H9 (cell line): Measurements from ENCODE around the gene HHATL. TPM values are rescaled to one million over a fixed set of nuclear protein-coding genes. Genes with fewer than 3 reads are reported as not detected.

Experiments
- DNase-seq: peaks from one replicate; pipeline ENCODE4 v3.0.0-alpha.2; 2017
- H2AFZ ChIP-seq: one replicate; pipeline ENCODE4 v1.6.1; 2013; ENCODE audit warnings: mild to moderate bottlenecking, low read length, control low read depth, moderate library complexity
- H2AK5ac ChIP-seq: 2 replicates; pipeline ENCODE4 v1.6.1; 2013; ENCODE audit warnings: low read length, control low read depth, mixed read lengths; ENCODE audit not compliant: insufficient read length
- H2BK120ac ChIP-seq: one replicate; pipeline ENCODE4 v1.6.1; 2013; ENCODE audit warnings: low read depth, mild to moderate bottlenecking, low read length, control low read depth, inconsistent platforms; ENCODE audit not compliant: poor library complexity, severe bottlenecking
- H2BK12ac ChIP-seq: 2 replicates; pipeline ENCODE4 v1.6.1; 2013; ENCODE audit warnings: low read length, control low read depth, mixed read lengths, low read depth; ENCODE audit not compliant: insufficient read length
- H2BK15ac ChIP-seq: 2 replicates; pipeline ENCODE4 v1.6.1; 2013; ENCODE audit warnings: low read depth, low read length, control low read depth
- H2BK20ac ChIP-seq: one replicate; pipeline ENCODE4 v1.6.1; 2013; ENCODE audit warnings: low read depth, mild to moderate bottlenecking, low read length, control low read depth, inconsistent platforms; ENCODE audit not compliant: poor library complexity, severe bottlenecking
- H2BK5ac ChIP-seq: 2 replicates; pipeline ENCODE4 v1.6.1; 2013; ENCODE audit warnings: low read length, control low read depth, mixed read lengths; ENCODE audit not compliant: insufficient read length
- H3K14ac ChIP-seq: 2 replicates; pipeline ENCODE4 v1.6.1; 2013; ENCODE audit warnings: low read length, control low read depth; ENCODE audit not compliant: insufficient read depth
- H3K18ac ChIP-seq: 2 replicates; pipeline ENCODE4 v1.6.1; 2013; ENCODE audit warnings: low read depth, mild to moderate bottlenecking, mixed read lengths, low read length, control low read depth; ENCODE audit not compliant: insufficient read length
- H3K23ac ChIP-seq: 2 replicates; pipeline ENCODE4 v1.6.1; 2013; ENCODE audit warnings: low read length, control low read depth, mixed read lengths, low read depth; ENCODE audit not compliant: insufficient read length
- H3K23me2 ChIP-seq: 2 replicates; pipeline ENCODE4 v1.6.1; 2013; ENCODE audit warnings: low read depth, mild to moderate bottlenecking, mixed read lengths, low read length, control low read depth; ENCODE audit not compliant: insufficient read length, poor library complexity, severe bottlenecking
- H3K27ac ChIP-seq: 2 replicates; pipeline ENCODE4 v1.5.1; 2013; ENCODE audit warnings: low read length, control low read depth, mixed read lengths, low read depth; ENCODE audit not compliant: insufficient read length
- H3K27me3 ChIP-seq: 2 replicates; pipeline ENCODE4 v1.6.1; 2013; ENCODE audit warnings: low read length, control low read depth, inconsistent platforms; ENCODE audit not compliant: insufficient read depth
- H3K4ac ChIP-seq: 2 replicates; pipeline ENCODE4 v1.6.1; 2013; ENCODE audit warnings: low read depth, mild to moderate bottlenecking, control low read depth, inconsistent platforms, low read length, moderate library complexity
- H3K4me1 ChIP-seq: 2 replicates; pipeline ENCODE4 v1.6.1; 2013; ENCODE audit warnings: low read length, control low read depth, inconsistent platforms; ENCODE audit not compliant: insufficient read depth
- H3K4me2 ChIP-seq: 2 replicates; pipeline ENCODE4 v1.6.1; 2013; ENCODE audit warnings: low read length, control low read depth, mixed read lengths; ENCODE audit not compliant: insufficient read length, insufficient read depth
- H3K56ac ChIP-seq: 2 replicates; pipeline ENCODE4 v1.6.1; 2013; ENCODE audit warnings: low read depth, mild to moderate bottlenecking, mixed read lengths, low read length, control low read depth; ENCODE audit not compliant: insufficient read length
- H3K79me1 ChIP-seq: 2 replicates; pipeline ENCODE4 v1.6.1; 2013; ENCODE audit warnings: low read depth, mild to moderate bottlenecking, moderate library complexity, low read length, control low read depth, inconsistent platforms; ENCODE audit not compliant: insufficient read depth, poor library complexity, severe bottlenecking
- H3K79me2 ChIP-seq: 2 replicates; pipeline ENCODE4 v1.6.1; 2013; ENCODE audit warnings: low read length, control low read depth, inconsistent platforms; ENCODE audit not compliant: insufficient read depth
- H3K9ac ChIP-seq: 2 replicates; pipeline ENCODE4 v1.6.1; 2013; ENCODE audit warnings: low read length, control low read depth, mixed read lengths; ENCODE audit not compliant: insufficient read length; ENCODE audit errors: extremely low read depth
- H3K9me3 ChIP-seq: one replicate; pipeline ENCODE4 v1.6.1; 2013; ENCODE audit warnings: low read depth, low read length, inconsistent platforms; ENCODE audit not compliant: control insufficient read depth
- H3T11ph ChIP-seq: one replicate; pipeline ENCODE4 v1.6.1; 2013; ENCODE audit warnings: mild to moderate bottlenecking, low read length, control low read depth, inconsistent platforms
- H4K20me1 ChIP-seq: one replicate; pipeline ENCODE4 v1.6.1; 2013; ENCODE audit not compliant: control insufficient read depth, insufficient read length, insufficient read depth
- H4K5ac ChIP-seq: 2 replicates; pipeline ENCODE4 v1.6.1; 2013; ENCODE audit warnings: low read depth, mild to moderate bottlenecking, mixed read lengths, low read length, control low read depth; ENCODE audit not compliant: insufficient read length
- H4K8ac ChIP-seq: replicated peaks from 2 replicates; pipeline ENCODE4 v1.6.1; 2013; ENCODE audit warnings: low read length, control low read depth, mixed read lengths, low read depth; ENCODE audit not compliant: insufficient read length
- H4K91ac ChIP-seq: 2 replicates; pipeline ENCODE4 v1.6.1; 2013; ENCODE audit warnings: low read depth, mild to moderate bottlenecking, moderate library complexity, mixed read lengths, low read length, control low read depth; ENCODE audit not compliant: insufficient read length
- H3K27ac Mint-ChIP-seq, 3 experiments: 2 replicates in 2 of 3; 3 replicates in 1 of 3; pipeline ENCODE4 v1.8.0; 2020 to 2021; ENCODE audit warnings: mixed read lengths in 3 of 3, mild to moderate bottlenecking in 1 of 3, moderate library complexity in 1 of 3
- H3K27me3 Mint-ChIP-seq: 2 replicates; pipeline ENCODE4 v1.8.0; 2021; ENCODE audit warnings: low read depth, mild to moderate bottlenecking, moderate library complexity, mixed read lengths
- H3K36me3 Mint-ChIP-seq, 3 experiments: 2 replicates in 2 of 3; 3 replicates in 1 of 3; pipeline ENCODE4 v1.8.0; 2020 to 2021; ENCODE audit warnings: low read depth in 3 of 3, mixed read lengths in 3 of 3; ENCODE audit not compliant: insufficient read depth in 1 of 3
- H3K4me1 Mint-ChIP-seq, 2 experiments: 2 replicates each; pipeline ENCODE4 v1.8.0; 2020; ENCODE audit warnings: mixed read lengths in 2 of 2
- H3K4me3 Mint-ChIP-seq, 2 experiments: 2 replicates in 1 of 2; 3 replicates in 1 of 2; pipeline ENCODE4 v1.8.0; 2020 to 2021; ENCODE audit warnings: mild to moderate bottlenecking in 2 of 2, mixed read lengths in 2 of 2, moderate library complexity in 1 of 2
- H3K9me3 Mint-ChIP-seq, 2 experiments: 2 replicates in 1 of 2; 3 replicates in 1 of 2; pipeline ENCODE4 v1.8.0; 2020; ENCODE audit warnings: mild to moderate bottlenecking in 2 of 2, mixed read lengths in 2 of 2, moderate library complexity in 1 of 2
- CTCF ChIP-seq: fragments of 200-600 bp; sonication (generic); conservative IDR thresholded peaks from 3 replicates; pipeline ENCODE4 v1.8.0; 2021; ENCODE audit warnings: antibody characterized with exemption, mild to moderate bottlenecking
- WGBS: extraction: QIAGEN DNeasy Blood & Tissue Kit; methylation state at CpG from one replicate; pipeline ENCODE4 v1.1.7; 2013; ENCODE audit warnings: missing lambda C conversion rate, low lambda C conversion rate, mixed read lengths; ENCODE audit not compliant: insufficient read length; ENCODE audit errors: extremely low coverage; 5-methylcytosine and 5-hydroxymethylcytosine counted together
- total RNA-seq: library from RNA; stranded (reverse); gene quantifications from 2 replicates; pipeline ENCODE4 v1.2.1, GENCODE V29; 2021

The HHATL gene
- total RNA-seq, 1 experiment from 2014 or later: 0.46 TPM

- Mint-ChIP-seq H3K4me3 (no peak overlapping the region; a peak in 1 of 5 replicates), H3K27me3 (peaks cover 12% of the 10 kb centered on the region), H3K36me3 (no peaks in the 10 kb centered on the region; a peak in 1 of 7 replicates), H3K27ac (no peak overlapping the region; a peak in 2 of 7 replicates), H3K9me3 (no peaks in the 10 kb centered on the region), H3K4me1 (peaks cover 19 to 25% of the 10 kb centered on the region in 2 experiments)
- Histone ChIP-seq H3K27me3 (no peaks in the 10 kb centered on the region; the same call in 1 of the 2 replicates), H4K20me1 (no peaks in the 10 kb centered on the region), H4K8ac (no peak overlapping the region), H2AK5ac (no peak overlapping the region), H3K23ac (no peak overlapping the region), H4K91ac (no peak overlapping the region), H3K23me2 (no peaks in the 10 kb centered on the region), H2AFZ (no peak overlapping the region), H3T11ph (no peak overlapping the region), H2BK12ac (no peak overlapping the region), H2BK5ac (no peak overlapping the region), H3K56ac (no peak overlapping the region), H2BK120ac (no peak overlapping the region), H2BK20ac (no peak overlapping the region), H3K79me2 (no peaks in the 10 kb centered on the region), H3K18ac (no peak overlapping the region), H3K4me1 (no peaks in the 10 kb centered on the region; the same call in 1 of the 2 replicates), H3K79me1 (no peaks in the 10 kb centered on the region), H3K4ac (no peak overlapping the region), H3K14ac (no peak overlapping the region), H2BK15ac (no peak overlapping the region), H3K4me2 (no peak overlapping the region), H4K5ac (no peak overlapping the region), H3K9me3 (no peaks in the 10 kb centered on the region), H3K9ac (no peak overlapping the region), H3K27ac (no peak overlapping the region)
- DNase-seq: no peak
- no CpG with 5 or more reads among the region's 7 CpGs for WGBS
- TF ChIP-seq CTCF: no peak
Measured at GRCh38 chr3:42690191-42690590, 12.4 kb downstream of the HHATL start.
